ENCODE measurements around the gene FAM240A. TPM values are rescaled to one million over a fixed set of nuclear protein-coding genes. Genes with fewer than 3 reads are reported as not detected.

The FAM240A gene
- total RNA-seq, 4 donors from 2014 or later: not detected

DNA sequence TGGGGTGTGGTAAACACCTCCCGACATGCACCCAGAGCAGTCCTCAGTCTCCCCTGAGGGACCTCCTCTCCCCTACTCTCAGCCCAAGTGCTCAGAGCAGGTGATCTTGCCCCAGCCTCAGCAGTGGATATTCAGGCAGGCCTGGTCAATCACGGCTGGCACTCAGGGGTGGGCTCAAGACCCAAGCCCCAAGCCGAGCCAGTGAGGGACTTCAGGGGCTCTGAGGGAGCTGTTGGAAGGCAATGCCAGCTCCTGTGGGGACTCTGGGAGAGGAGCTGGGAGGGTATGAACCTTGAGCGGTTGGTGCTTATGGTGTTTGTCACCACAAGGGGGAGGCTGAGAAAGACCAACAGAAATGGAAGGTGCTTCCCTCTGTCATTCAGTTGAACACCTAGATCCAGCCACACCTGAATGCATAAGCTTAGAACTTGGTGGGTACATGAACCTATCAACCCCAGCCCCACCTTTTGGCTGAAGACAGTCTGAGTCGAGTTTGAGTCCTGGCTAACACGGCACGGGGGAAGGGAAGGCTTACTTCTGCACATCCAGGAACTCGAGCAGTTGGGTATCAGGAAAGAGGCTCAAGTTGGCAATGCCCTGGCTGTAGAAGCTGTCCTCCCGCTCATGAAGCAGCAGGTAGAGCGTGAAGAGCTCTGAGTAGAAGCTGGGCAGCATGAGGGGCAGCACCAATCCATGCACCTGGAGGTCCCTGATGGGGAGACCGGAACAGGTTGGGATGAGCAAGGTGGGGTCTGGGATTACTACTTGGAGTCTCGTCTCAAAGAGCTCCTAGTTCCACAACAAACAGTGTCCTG is 61.9 kb downstream of the FAM240A start:
- TF ChIP-seq, protein P1, sequence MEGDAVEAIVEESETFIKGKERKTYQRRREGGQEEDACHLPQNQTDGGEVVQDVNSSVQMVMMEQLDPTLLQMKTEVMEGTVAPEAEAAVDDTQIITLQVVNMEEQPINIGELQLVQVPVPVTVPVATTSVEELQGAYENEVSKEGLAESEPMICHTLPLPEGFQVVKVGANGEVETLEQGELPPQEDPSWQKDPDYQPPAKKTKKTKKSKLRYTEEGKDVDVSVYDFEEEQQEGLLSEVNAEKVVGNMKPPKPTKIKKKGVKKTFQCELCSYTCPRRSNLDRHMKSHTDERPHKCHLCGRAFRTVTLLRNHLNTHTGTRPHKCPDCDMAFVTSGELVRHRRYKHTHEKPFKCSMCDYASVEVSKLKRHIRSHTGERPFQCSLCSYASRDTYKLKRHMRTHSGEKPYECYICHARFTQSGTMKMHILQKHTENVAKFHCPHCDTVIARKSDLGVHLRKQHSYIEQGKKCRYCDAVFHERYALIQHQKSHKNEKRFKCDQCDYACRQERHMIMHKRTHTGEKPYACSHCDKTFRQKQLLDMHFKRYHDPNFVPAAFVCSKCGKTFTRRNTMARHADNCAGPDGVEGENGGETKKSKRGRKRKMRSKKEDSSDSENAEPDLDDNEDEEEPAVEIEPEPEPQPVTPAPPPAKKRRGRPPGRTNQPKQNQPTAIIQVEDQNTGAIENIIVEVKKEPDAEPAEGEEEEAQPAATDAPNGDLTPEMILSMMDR (IDR thresholded peaks at IDR 0.05; ENCODE audit: low read depth): no peak

- TF ChIP-seq, protein P1 (IDR thresholded peaks at IDR 0.05; ENCODE audit: low read depth): no peak
Measured at GRCh38 chr3:46675426-46675825, 63.1 kb downstream of the FAM240A start.

Small RNAs within 50 kb of the gene (small RNA-seq; reads per million reads assigned to genes)
- not detected for gene RF00591

Other genes with a start within 250 kb of the FAM240A start
- 10 to 100 TPM in 1 of 4 donors, under 1 TPM in 1, not detected in 2; 0.88 to 11.0 TPM for gene CCR5, start 241.6 kb upstream of the FAM240A start, total RNA-seq
- 10 to 100 TPM in 2 of 4 donors, 1 to 10 TPM in 2; 4.1 to 27.2 (median 17.0) TPM for gene CCRL2, start 205.3 kb upstream of the FAM240A start, total RNA-seq
- 10 to 100 TPM in 2 of 4 donors, 1 to 10 TPM in 2; 1.2 to 17.9 (median 7.2) TPM for gene LTF, start 147.6 kb upstream of the FAM240A start, total RNA-seq
- gene RTP3, start 114.5 kb upstream of the FAM240A start, total RNA-seq: not detected
- gene LRRC2, start 46.2 kb upstream of the FAM240A start, total RNA-seq: 1 to 10 TPM; 1.1 to 7.7 (median 5.0) TPM
- gene ALS2CL, start 81.2 kb downstream of the FAM240A start, total RNA-seq: 10 to 100 TPM in 1 of 4 donors, 1 to 10 TPM in 3; 4.4 to 30.3 (median 7.8) TPM
- gene TMIE, start 88.9 kb downstream of the FAM240A start, total RNA-seq: under 1 TPM in 1 of 4 donors, not detected in 3; 0.88 TPM
- gene PRSS50, start 105.3 kb downstream of the FAM240A start, total RNA-seq: not detected

All from subcutaneous adipose tissue (tissue), 4 donors.